Measurements from ENCODE around the gene PBX3.

Gene PBX3

DNA sequence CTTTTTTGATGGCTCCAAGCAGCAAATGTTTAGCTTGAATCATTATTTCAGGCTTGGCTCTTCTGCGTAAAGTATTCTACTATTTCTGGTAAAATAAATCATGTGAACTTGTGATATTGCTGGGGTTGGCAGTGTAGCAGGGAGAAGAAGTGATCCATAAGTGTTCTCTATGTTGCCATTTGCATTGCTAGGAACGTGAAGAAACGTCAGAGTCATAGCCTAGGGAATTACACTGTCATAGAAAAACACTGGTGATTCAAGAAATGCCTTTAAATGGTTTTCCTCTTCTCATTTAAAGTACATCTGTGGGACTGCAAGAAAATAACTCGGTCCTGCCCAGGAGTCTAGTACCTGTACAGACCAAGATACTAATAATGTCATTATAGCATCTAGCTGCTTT is 162.3 kb downstream of the PBX3 start:
- no peak for DNase-seq

DNA sequence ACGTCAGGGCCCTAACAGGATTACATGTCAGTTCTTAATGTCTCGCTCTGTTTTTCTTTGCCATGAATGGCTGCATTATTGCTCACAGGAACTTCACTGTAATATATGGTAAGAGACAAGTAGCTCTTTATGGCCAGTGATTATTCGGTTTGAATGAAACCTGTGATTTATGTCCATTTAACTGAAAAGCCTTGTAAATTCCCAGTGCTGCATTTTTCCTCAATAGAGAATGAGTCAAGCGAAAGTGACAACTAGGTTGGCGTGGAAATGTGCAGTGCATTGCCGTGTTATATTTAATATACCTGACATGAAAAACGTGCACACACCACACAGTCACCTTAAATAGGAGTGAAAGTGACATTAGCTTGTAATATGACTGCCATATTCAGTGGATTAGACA is 163.1 kb downstream of the PBX3 start:
- peak; percentile 61 for DNase-seq

DNA sequence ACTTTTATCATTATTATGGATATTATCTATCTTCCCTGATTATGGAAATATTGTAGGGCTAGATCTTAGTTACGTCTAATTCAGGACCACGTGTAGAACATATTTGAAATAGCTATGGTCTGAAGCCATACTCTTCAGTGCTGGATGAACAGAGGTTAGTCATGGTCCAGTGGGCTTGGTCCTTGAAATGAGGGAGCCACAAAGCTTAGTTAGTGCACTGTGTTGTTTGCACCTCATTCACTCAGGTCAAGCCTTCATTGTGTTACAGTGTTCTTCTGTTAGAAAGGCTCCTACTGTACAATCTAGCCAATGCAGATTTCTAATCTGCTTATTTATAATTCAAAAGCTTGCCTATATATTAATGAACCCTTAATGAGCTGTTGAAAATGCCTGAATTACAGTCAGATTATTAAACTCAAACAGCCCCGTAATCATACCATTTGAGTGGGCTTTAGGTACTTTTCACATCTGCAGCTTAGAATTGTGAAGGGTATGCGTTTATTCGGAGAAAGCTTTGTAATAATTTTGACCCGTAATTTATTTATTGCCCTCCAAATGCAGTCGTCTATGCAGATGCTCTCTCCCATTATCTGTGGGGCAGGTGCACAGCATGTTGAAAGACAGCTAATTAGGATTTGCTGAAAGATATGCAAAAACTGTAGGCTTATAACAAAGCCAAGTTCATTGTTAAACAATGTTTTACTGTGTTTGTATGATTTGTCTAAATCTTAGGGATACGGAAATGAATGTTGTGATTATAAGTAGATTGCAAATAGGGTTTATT is 164.9 kb downstream of the PBX3 start:
- DNase-seq = no peak

DNA sequence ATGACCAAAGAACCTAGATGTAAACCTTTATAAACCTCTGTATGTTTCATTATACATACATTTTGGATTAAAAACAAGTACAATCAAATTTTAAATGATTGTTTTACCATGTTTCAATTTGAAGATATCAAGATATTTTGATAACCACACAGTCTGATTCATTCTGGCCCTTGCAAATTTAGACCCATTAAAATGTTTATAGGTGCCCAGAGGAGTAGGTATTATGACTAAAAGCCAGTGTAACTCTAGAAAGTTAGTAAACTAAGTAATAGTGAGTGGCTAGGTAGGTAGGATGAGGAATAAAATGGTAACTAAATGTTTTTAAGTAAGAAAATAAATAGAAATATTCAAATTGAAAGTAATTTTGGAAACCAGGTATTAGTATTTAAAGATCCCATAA is 165.5 kb downstream of the PBX3 start:
- DNase-seq = no peak

DNA sequence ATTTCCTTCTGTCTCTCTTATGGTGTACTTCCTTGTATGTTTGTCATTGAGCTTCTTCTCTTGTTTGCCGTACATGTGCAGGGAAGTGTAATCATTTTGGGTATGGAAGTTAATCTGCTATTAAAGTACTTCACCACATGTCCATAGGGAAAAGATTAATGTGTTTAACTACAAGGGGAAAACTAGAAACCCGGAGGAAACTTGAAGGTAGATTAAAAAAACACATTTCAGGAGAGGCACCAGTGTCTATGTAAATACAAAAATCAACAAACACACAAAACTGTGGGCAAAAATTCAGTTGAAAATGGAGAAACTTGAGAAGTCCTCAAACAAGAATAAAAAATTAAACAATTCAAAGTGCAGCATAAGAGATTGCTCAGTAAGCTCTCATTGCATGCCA is 166.4 kb downstream of the PBX3 start:
- peak; percentile 25 for DNase-seq

DNA sequence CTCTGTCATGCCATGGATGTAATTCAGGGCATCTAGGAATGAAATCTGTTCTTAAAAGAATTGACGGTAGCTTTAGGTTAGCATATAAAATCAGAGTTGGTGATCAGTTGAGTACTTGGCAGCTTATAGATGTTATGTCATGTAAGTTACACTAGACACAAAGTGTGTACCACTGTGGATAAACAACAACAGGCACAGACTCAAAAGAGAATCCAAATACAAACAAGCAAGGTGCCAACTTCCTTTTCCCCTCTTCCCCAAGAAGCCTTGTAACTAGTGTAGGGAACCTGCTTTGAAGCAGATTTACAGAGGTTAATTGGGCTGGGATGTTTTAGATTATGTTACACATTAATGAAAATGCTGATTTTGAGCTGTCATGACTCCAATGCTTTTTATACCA is 167.2 kb downstream of the PBX3 start:
- no peak for DNase-seq

DNA sequence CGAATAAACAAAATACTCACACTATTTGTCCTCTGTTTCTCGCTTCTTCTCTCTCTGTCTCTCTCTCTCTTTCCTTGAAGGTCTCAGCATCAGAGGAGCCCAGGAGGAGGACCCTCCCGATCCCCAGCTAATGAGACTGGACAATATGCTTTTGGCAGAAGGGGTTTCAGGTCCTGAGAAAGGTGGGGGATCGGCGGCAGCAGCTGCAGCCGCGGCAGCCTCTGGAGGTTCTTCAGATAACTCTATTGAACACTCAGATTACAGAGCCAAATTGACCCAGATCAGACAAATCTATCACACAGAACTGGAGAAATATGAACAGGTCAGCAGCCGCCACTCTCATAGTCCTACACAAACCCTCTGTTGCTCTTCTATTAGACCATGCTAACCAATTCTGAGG is 168.4 kb downstream of the PBX3 start:
- no peak for DNase-seq

DNA sequence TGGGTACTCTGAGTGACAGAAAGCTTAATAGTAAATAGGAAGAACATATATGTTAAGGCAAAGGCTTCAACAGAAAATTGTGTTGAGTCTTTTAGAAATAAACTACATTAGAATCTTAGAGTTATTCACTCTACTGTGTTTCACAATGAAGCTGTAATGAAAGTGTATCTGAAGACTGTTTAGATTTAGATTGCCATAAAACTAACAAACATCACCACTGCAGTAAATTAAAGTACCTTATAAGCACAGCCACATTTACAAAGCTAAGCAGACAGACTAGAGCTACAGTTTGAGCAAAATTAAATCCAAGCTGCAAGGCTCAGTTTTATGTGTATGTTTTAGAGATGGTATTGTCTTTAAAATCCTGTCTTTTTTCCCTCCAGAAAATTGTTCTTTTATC is 172.4 kb downstream of the PBX3 start:
- DNase-seq = no peak

DNA sequence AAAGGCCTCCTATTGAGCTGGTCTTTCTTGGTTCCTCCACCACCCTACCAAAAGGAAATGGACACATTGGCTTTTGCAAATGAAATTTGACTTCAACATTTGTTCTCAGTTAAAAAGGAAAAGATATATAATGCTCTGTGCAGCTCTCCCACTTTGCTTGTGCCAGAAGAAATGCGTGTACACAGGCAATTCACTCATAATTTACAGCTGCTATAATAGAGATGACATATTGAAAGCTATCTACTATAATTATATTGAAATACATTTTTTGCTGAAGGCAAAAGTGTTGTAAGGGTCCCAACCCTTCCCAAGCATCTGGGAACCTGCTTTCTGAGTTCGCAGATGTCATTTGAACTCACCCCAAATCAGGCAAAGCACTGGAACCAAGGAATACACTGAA is 173.2 kb downstream of the PBX3 start:
- DNase-seq = no peak

DNA sequence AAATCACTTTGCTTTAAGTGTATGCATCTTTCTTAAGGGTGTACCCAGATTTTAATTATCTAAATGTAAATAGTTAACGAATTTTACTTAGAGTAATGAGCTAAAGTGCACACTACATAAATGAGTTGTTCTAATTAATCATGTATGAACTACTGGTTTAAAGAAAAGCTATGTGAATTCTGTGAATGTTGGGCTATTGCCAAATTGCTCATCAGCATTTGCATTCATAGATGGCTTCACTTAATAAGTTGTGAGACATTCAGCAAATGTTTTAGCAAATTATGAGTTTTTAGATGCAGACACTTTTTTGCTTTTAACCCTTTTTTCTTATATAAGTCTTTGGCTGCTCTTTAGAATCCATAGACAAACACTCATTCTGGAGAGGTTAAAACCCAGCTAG is 175.7 kb downstream of the PBX3 start:
- no peak for DNase-seq

DNA sequence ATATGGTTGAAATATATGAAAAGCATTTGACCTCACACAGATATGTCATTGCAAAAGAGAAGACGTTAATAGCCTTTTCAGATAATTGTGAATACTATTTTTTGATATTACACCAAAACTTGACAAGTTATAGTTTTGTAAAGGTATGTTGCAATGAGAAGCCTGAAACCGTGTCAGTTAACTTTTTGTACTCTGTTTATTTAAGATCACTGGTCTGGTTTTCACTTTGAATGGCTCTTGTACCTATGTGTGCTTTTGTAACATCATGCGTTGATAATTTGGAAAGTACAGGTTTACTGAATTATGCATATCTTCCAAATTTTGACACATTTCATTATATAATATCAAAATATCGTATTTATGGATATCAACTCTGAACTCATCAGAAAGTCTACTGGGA is 177.2 kb downstream of the PBX3 start:
- DNase-seq = no peak

DNA sequence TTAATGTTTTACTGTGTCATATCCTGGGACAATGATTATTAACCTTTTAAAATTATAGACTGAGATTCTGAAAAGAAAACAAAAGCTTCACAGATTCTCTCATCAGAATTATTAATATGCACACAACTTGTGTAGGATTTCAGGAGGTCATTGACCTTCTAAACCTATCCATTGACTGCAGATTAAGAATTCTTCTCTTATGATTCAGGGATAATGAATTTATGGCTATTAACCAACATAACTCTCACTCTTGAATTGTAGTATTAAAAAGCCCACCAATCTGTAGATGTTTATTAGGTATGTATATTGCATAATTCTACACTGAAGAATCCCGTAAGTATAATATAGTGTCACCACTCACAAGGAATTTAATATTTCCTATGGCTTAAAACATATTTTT is 179.8 kb downstream of the PBX3 start:
- no peak for DNase-seq

DNA sequence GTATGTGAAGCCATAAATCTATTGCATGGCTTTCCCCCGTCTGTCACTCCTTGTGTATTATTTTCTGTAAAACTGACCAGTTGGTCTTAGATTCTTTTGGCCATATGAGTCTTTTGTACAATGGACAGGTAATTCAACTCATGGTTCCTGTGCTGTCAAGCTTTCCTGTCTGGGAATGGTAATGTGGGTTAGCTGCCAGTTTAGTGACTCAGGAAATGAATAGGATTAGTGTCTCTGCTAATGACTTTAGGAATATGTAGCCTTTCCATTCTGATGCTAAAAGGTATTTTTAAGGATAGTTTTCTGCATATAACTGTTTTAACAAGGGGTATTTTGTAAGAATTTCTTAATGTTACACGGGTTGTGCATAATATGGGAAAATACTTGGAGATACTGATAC is 182.7 kb downstream of the PBX3 start:
- DNase-seq = no peak

DNA sequence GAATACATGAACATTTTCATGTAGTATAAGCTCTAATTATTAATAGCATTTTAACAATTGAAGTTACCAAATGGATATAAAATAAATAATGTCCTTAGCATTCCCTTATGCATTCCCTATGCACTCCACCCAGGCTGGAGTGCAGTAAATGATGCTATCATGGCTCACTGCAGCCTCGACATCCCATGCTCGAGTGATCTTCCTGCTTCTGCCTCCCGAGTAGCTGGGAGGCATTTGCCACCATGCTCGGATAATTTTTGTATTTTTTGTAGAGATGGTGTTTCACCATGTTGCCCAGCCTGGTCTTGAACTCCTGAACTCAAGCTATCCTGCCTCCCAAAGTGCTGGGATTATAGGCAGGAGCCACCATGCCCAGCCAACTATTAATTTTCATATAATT is 184.0 kb downstream of the PBX3 start:
- no peak for DNase-seq

DNA sequence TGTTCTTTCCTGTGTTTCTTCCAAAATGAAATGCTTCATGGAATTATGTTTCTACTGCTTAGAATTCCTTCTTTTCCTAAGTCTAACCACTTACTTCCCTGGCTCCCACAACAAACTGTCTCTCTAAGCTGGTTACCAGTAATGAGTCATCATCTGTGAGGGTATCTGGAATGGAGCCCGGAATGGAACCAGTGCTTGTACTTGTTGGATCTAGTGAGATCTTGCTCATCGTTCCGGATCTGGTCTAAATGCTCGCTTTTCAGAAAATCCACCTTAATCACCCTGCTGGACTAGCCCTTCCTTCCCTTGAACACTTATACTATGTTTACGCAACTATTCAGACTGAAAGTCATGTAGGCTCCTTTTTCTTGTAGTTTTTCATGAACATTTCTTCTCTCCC is 184.8 kb downstream of the PBX3 start:
- DNase-seq = no peak

DNA sequence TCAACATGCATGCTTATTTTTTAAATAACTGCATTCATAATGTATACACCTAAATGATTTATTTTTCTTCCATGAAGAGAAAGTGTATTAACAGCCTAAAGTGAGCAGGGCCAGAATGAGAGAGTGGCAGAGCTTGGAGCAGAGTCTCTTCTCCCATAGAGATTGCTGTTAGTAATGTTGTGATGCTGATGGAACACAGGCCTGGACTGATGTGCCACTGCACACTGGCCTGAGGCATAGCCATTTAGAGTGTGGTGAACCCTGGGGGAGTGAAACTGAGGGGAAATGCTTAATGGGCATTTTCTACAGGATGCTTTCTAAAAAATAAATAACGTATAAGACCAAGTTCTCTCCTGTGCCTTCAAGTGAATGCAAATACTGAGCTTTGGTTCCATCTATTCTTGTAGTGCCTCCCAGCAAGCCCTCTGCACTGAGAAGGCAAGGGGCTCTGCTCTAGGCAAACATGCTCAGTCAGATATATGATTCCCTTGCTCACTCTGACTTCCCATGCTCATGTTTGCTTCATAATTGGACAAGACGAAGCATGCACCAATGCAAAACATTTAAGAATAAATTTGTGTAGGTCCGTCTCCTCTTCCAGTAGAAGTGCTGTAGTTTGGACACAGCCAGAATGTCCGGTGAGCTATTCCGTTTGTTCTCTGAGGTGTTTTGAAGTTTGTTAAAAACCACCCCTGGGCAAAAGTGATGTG is 185.7 kb downstream of the PBX3 start:
- no peak for DNase-seq

DNA sequence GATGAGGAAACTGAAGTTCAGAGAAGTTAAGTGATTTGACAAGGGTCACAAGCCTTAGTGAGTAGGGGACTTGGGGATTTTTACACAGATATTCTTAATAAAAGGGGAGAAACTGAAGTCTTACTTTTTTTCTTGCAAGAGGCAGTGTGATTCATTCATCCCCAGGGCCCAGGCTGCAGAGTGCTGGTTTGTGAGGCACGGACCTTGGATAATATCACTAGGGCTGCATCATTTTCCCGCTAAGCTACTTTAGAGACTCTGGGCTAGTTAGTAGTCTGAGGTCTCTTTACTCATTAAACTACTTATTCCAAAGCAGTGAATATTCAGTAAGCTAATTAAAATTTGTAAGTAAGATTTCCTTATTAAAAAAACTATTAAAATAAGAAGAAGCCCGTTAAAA is 195.0 kb downstream of the PBX3 start:
- no peak for DNase-seq

DNA sequence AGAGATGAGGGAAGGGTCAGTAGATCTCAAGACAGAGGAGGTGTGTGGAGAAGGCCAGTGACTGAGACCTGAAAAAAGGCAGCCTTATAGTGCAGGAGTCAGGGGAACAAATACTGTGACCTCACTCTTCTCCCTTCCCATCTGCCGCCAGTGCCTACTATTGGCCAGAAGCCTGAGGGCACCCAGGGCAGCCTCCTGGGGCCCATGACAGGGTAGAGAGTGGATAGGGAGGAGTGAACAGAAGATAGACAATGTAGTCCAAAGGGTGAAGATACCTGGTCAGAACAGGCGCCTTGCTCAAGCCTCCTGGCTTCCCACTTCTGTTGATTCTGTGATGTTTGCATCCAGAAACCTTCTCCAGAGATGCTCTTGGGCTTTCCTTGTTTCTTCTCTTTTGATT is 196.7 kb downstream of the PBX3 start:
- DNase-seq = no peak

DNA sequence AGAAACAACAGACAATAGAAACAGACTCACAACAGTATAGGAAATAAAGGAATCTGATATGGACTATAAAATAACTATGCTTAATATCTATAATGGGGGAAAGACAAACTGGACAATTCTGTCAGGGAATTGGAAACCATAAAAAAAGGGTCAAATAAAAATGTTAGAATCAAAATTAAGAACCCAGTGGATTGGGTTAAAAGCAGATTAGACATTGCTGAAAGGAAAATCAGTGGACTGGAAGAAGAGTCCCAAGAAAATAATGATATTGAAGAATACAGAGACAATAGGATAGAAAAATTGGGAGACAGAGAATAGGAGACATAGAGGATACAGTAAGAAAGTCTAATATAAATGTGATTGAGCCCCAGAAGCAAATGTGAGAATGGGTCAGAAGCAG is 199.2 kb downstream of the PBX3 start:
- DNase-seq = no peak

DNA sequence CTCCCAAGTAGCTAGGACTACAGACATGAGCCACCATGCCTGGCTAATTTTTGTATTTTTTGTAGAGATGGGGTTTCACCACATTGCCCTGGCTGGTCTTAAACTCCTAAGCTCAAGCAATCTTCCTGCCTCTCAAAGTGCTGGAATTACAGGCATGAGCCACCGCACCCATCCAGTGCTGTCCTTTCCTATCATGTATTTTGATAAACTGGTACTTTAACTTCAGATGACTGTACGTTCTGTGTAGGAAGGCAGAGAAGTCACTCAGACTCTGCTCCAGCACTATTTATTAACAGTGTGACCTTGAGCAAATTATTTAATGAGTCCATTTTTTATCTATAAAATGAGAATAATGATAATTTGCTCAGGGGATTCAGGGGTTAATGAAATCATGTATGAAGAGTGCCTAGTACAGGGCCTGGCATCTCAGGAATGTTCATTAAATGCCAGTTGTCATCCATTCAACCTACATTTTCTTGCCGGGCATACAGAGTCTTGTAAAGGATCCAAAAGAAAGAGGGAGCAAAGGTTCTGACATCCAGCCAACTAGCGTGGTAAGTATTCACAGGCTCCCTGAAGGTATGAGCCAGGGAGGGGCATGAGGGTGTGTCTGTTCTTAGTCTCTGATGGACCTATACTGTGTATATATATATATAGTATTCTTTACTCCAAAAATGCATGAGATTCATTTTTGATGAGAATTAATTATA is 201.9 kb downstream of the PBX3 start:
- DNase-seq = no peak

DNA sequence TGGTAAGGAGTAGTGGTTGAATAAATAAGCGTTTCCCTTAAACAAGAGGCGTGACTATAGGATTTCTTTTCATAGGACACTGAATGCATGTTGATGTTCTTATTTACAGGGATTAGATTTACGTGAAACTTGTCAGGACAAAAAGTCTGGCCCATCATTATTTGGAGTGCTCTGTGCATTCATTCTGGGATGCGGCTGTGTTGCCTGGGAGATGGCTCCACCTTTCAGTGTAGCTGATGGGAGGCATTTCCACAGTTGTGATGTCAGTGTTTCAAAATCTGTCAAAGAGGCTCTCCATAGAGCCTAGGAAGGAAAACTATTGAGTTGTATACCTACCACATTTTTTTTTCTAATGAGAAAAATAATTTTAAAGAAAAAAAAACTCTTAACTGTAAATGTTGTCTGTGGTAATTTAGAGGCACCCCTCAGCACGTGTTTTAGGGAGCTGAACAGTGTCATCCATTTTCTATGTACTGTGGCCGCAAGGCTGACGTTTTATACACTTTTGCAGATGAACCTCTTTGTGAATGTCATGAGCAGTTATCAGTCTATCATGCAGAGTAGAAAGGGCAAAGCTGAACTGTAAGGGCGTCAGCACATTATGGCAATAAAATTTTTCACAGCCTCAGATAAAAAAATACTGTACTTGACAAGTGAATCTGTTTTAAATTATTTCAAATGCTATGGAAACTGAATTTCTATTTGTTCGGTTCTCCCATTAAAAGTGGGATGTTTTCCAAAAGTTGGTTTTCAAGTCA is 202.7 kb downstream of the PBX3 start:
- DNase-seq = no peak

DNA sequence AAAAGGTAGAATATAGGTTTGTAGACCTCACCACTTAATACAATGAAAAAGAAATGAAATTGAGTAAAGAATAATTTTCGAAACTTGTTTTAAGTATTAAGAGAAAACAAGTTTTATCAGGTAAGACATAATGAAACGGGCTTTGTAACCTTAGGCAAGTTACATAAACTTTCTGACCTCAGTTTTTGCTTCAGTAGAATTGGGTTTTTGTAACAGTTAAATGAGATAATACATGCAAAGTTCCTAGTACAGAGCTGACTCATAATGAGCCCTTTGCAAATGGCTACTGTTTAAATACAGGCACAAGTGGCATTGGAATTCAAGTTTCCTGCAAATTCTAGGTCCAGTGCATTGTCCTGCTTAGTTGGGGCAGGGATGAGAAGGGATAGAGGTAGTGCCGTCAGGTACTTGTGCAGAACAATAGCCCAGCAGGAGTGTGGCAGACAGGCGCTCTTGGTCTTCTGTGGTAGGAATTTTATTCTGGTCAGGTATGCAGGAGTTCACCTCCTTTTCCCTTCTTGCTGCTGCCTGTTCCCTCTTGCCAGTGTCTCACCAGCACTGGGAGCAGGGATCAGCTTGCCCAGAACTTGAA is 203.8 kb downstream of the PBX3 start:
- no peak for DNase-seq

All from NCI-H1436 (cell line).